Activated naive CD4-positive, alpha-beta T cell treated with anti-CD3 and anti-CD28 coated beads, Interleukin-2, amount 50 U/mL, for 72 hours (primary cell): ENCODE results near the gene ERO1A. TPM values are rescaled to one million over a fixed set of nuclear protein-coding genes. Genes with fewer than 3 reads are reported as not detected.

Source experiments
- ATAC-seq, 2 donors: fragments of 150-1000 bp; cut with Tn5 transposase; 2 replicates each; pipeline ENCODE4 v1.10.0; 2021; ENCODE audit warnings: mild to moderate bottlenecking in 2 of 2, moderate library complexity in 2 of 2
- DNase-seq, 2 donors: peaks; one replicate each; pipeline ENCODE4 v3.0.0; 2021 to 2022; ENCODE audit warnings: low spot score in 2 of 2
- H3K27ac Mint-ChIP-seq, 2 donors: one replicate each; pipeline ENCODE4 v1.8.0; 2022; ENCODE audit warnings: mild to moderate bottlenecking in 2 of 2, mixed read lengths in 2 of 2
- H3K36me3 Mint-ChIP-seq, 2 donors: one replicate each; pipeline ENCODE4 v1.8.0; 2022; ENCODE audit warnings: mixed read lengths in 2 of 2
- H3K9me3 Mint-ChIP-seq, 2 donors: one replicate each; pipeline ENCODE4 v1.8.0; 2022; ENCODE audit warnings: mixed read lengths in 2 of 2
- total RNA-seq, 2 donors: library from RNA; stranded (reverse); gene quantifications; one replicate each; pipeline ENCODE4 v1.2.3, GENCODE V29; 2022

Gene ERO1A
- total RNA-seq, 2 donors from 2014 or later = 95.7 to 205 TPM

DNA sequence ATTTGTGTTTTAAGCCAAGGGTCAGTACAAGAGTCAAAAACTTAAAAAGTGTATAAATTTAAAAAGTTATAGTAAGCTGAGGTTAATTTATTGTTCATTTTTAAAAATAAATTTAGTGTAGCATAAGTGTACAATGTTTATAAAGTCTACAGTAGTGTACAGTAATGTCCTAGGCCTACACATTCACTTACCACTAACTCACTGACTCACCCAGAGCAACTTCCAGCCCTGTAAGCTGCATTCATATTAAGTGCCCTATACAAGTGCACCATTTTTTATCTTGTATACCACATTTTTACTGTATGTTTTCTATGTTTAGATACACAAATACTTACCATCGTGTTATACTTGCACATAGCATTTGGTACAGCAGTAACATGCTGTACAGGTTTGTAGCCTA is 105.0 kb downstream of the ERO1A start:
- Mint-ChIP-seq H3K9me3 (peaks cover 10 to 12% of the 10 kb centered on the region in 2 donors), H3K27ac (no peak overlapping the region), H3K36me3 (peaks cover 5 to 8% of the 10 kb centered on the region in 2 donors)
- DNase-seq (no peak), ATAC-seq (no peak)

Other genes starting within 250 kb of the ERO1A start
- 10 to 100 TPM in 1 of 2 donors, 1 to 10 TPM in 1; 7.0 to 12.0 TPM for gene TXNDC16, start 143.1 kb downstream of the ERO1A start, total RNA-seq
- gene GPR137C, start 142.7 kb downstream of the ERO1A start, total RNA-seq = under 1 TPM; 0.27 to 0.51 TPM
- gene PSMC6, start 11.6 kb upstream of the ERO1A start, total RNA-seq = 100 to 1,000 TPM; 115 to 156 TPM
- 10 to 100 TPM; 12.8 to 20.9 TPM for gene STYX, start 34.6 kb upstream of the ERO1A start, total RNA-seq
- gene GNPNAT1, start 96.0 kb upstream of the ERO1A start, total RNA-seq = 10 to 100 TPM; 20.9 to 26.3 TPM